IMR-90 (cell line): Measurements from ENCODE around the gene TNNI2. TPM values are rescaled to one million over a fixed set of nuclear protein-coding genes. Genes with fewer than 3 reads are reported as not detected.

Experiments used
- ATAC-seq: fragments of 200-7000 bp; cut with Tn5 transposase; 2 replicates; pipeline ENCODE4 v1.9.1; 2020; ENCODE audit warnings: low read depth, mild to moderate bottlenecking, moderate library complexity
- BruUV-seq: library from RNA; stranded (reverse); fragments of 400-500 nt; replicated peaks from 2 replicates; lab custom pipeline; 2021; lab: Mats Ljungman, UMichigan
- CTCF ChIA-PET: fragments of 300-600 bp; formaldehyde crosslinking; extraction: SDS; loops from one replicate; lab custom pipeline; 2021; ENCODE audit warnings: antibody characterized with exemption; lab: Yijun Ruan, JAX
- POLR2A ChIA-PET: fragments of 300-600 bp; sonication (Branson Sonifier 250); formaldehyde crosslinking; loops from one replicate; lab custom pipeline; 2022; ENCODE audit warnings: antibody characterized with exemption; ENCODE audit not compliant: unreplicated experiment; lab: Charles Lee
- DNase-seq: peaks from one replicate; pipeline ENCODE4 v3.0.0; 2013
- H2AFZ ChIP-seq: replicated peaks from 2 replicates; pipeline ENCODE3; 2013; ENCODE audit warnings: low read length, mild to moderate bottlenecking; ENCODE audit not compliant: poor library complexity
- H2AK5ac ChIP-seq: 2 replicates; pipeline ENCODE4 v1.6.1; 2013; ENCODE audit warnings: low read depth, low read length, inconsistent platforms
- H2AK9ac ChIP-seq: replicated peaks from 2 replicates; pipeline ENCODE3; 2013; ENCODE audit warnings: mild to moderate bottlenecking, low read depth, low read length, moderate library complexity; ENCODE audit not compliant: poor library complexity
- H2BK120ac ChIP-seq: 2 replicates; pipeline ENCODE4 v1.6.1; 2013; ENCODE audit warnings: low read depth, low read length, inconsistent platforms
- H2BK15ac ChIP-seq: 3 replicates; pipeline ENCODE4 v1.6.1; 2013; ENCODE audit warnings: low read depth, low read length, inconsistent platforms
- H2BK20ac ChIP-seq: 2 replicates; pipeline ENCODE4 v1.6.1; 2013; ENCODE audit warnings: low read depth, mild to moderate bottlenecking, inconsistent platforms, low read length, moderate library complexity
- H2BK5ac ChIP-seq: 2 replicates; pipeline ENCODE4 v1.6.1; 2013; ENCODE audit warnings: mild to moderate bottlenecking, low read depth, low read length, inconsistent platforms; ENCODE audit not compliant: poor library complexity, severe bottlenecking
- H3K14ac ChIP-seq: replicated peaks from 2 replicates; pipeline ENCODE4 v1.6.1; 2013; ENCODE audit warnings: low read depth, low read length, inconsistent platforms
- H3K18ac ChIP-seq: 2 replicates; pipeline ENCODE4 v1.6.1; 2013; ENCODE audit warnings: low read depth, low read length, control low read depth
- H3K23ac ChIP-seq: 2 replicates; pipeline ENCODE4 v1.6.1; 2013; ENCODE audit warnings: low read depth, low read length, inconsistent platforms
- H3K27ac ChIP-seq: 2 replicates; pipeline ENCODE4 v1.5.1; 2013; ENCODE audit warnings: mild to moderate bottlenecking, control low read depth, low read length; ENCODE audit not compliant: insufficient read depth
- H3K27me3 ChIP-seq: 2 replicates; pipeline ENCODE4 v1.6.1; 2013; ENCODE audit warnings: low read length; ENCODE audit not compliant: control insufficient read depth, insufficient read depth
- H3K36me3 ChIP-seq: 2 replicates; pipeline ENCODE4 v1.6.1; 2013; ENCODE audit warnings: low read length, mixed read lengths; ENCODE audit not compliant: control insufficient read depth, insufficient read depth
- H3K4ac ChIP-seq: 2 replicates; pipeline ENCODE4 v1.6.1; 2013; ENCODE audit warnings: low read depth, low read length, inconsistent platforms
- H3K4me1 ChIP-seq: 2 replicates; pipeline ENCODE4 v1.6.1; 2013; ENCODE audit warnings: low read length, mixed read lengths; ENCODE audit not compliant: control insufficient read depth, insufficient read depth
- H3K4me2 ChIP-seq: 2 replicates; pipeline ENCODE4 v1.6.1; 2013; ENCODE audit warnings: low read depth, mild to moderate bottlenecking, control low read depth, low read length, moderate library complexity
- H3K4me3 ChIP-seq: 2 replicates; pipeline ENCODE4 v1.5.1; 2013; ENCODE audit warnings: low read depth, mild to moderate bottlenecking, control low read depth, low read length, moderate library complexity; ENCODE audit not compliant: insufficient read depth
- H3K56ac ChIP-seq: 2 replicates; pipeline ENCODE4 v1.6.1; 2013; ENCODE audit warnings: low read length, inconsistent platforms; ENCODE audit not compliant: insufficient read depth; ENCODE audit errors: extremely low read depth
- H3K79me1 ChIP-seq, 2 experiments: 2 replicates each; pipeline ENCODE4 v1.6.1; 2013; ENCODE audit warnings: low read length in 2 of 2, inconsistent platforms in 1 of 2, low read depth in 1 of 2
- H3K9ac ChIP-seq: 2 replicates; pipeline ENCODE4 v1.6.1; 2013; ENCODE audit warnings: low read depth, low read length, control low read depth
- H3K9me1 ChIP-seq: 2 replicates; pipeline ENCODE4 v1.6.1; 2013; ENCODE audit warnings: low read length, inconsistent platforms; ENCODE audit not compliant: insufficient read depth
- H3K9me3 ChIP-seq: 2 replicates; pipeline ENCODE4 v1.6.1; 2013; ENCODE audit warnings: low read length; ENCODE audit not compliant: control insufficient read depth, insufficient read depth
- H4K20me1 ChIP-seq: 2 replicates; pipeline ENCODE4 v1.6.1; 2013; ENCODE audit warnings: low read length, inconsistent platforms; ENCODE audit not compliant: insufficient read depth
- H4K5ac ChIP-seq: 2 replicates; pipeline ENCODE4 v1.6.1; 2013; ENCODE audit warnings: mild to moderate bottlenecking, low read depth, low read length, control low read depth
- H4K8ac ChIP-seq, 2 experiments: 2 replicates each; pipeline ENCODE4 v1.6.1; 2013; ENCODE audit warnings: low read depth in 2 of 2, low read length in 2 of 2, control low read depth in 1 of 2, inconsistent platforms in 1 of 2
- H4K91ac ChIP-seq: 2 replicates; pipeline ENCODE4 v1.6.1; 2013; ENCODE audit warnings: low read depth, low read length, inconsistent platforms; ENCODE audit not compliant: insufficient read depth
- CEBPB ChIP-seq: IDR thresholded peaks from 2 replicates; pipeline ENCODE4 v1.6.1; 2012; ENCODE audit warnings: low read depth, low read length, improper control_type of control experiment
- CHD1 ChIP-seq: IDR thresholded peaks from 2 replicates; pipeline ENCODE4 v1.6.1; 2012; ENCODE audit warnings: low read depth, low read length, improper control_type of control experiment
- FOS ChIP-seq: fragments of 150-350 bp; IDR thresholded peaks from 2 replicates; pipeline ENCODE4 v1.6.1; 2016; ENCODE audit warnings: low read depth, low read length
- MAFK ChIP-seq: IDR thresholded peaks from 2 replicates; pipeline ENCODE4 v1.6.1; 2012; ENCODE audit warnings: low read depth, low read length, improper control_type of control experiment
- MXI1 ChIP-seq: IDR thresholded peaks from 2 replicates; pipeline ENCODE4 v1.6.1; 2012; ENCODE audit warnings: low read depth, mild to moderate bottlenecking, low read length, moderate library complexity, borderline replicate concordance
- RCOR1 ChIP-seq: IDR thresholded peaks from 2 replicates; pipeline ENCODE4 v1.6.1; 2012; ENCODE audit warnings: mild to moderate bottlenecking, low read length, improper control_type of control experiment; ENCODE audit not compliant: insufficient replicate concordance
- RFX5 ChIP-seq: IDR thresholded peaks from 2 replicates; pipeline ENCODE4 v1.8.0; 2012; ENCODE audit warnings: low read depth, mild to moderate bottlenecking, low read length, moderate library complexity
- SMC3 ChIP-seq: fragments of 150-350 bp; IDR thresholded peaks from 2 replicates; pipeline ENCODE4 v1.6.1; 2016; ENCODE audit warnings: low read depth, mild to moderate bottlenecking, antibody characterized with exemption, low read length, moderate library complexity
- WGBS, 2 experiments: methylation state at CpG; one replicate each; pipeline versions ENCODE4 v1.1.5 to v1.1.7; 2013; ENCODE audit warnings: missing lambda C conversion rate in 2 of 2; ENCODE audit not compliant: insufficient read length in 1 of 2; ENCODE audit errors: extremely low coverage in 2 of 2; 5-methylcytosine and 5-hydroxymethylcytosine counted together
- dilution Hi-C: fragments of 300-500 bp; cut with HindIII; formaldehyde crosslinking; loops from one replicate; pipeline ENCODE4 v1.14.3; 2018; ENCODE audit warnings: low sequenced_read_pairs; ENCODE audit not compliant: unreplicated experiment
- in situ Hi-C: fragments of 300-500 bp; cut with MboI; formaldehyde crosslinking; loops from 3 replicates; pipeline ENCODE4 v1.14.3; 2019; ENCODE audit warnings: low sequenced_read_pairs, inconsistent platforms, mixed read lengths
- intact Hi-C: fragments of 100-400 bp; cut with micrococcal nuclease; formaldehyde crosslinking; loops from 2 replicates; pipeline ENCODE4 v1.10.0; 2022
- polyA plus RNA-seq, 3 experiments: library from polyadenylated mRNA; depleted of rRNA; stranded (reverse); fragments of >200 nt; gene quantifications; 2 replicates each; pipeline ENCODE4 v1.2.3, GENCODE V29; 2012; ENCODE audit warnings: low replicate concordance in 1 of 3
- total RNA-seq: library from RNA; depleted of rRNA; stranded (reverse); fragments of >200 nt; gene quantifications from 2 replicates; pipeline ENCODE4 v1.2.3, GENCODE V29; 2012
- TF ChIP-seq, protein P1 (sequence below): conservative IDR thresholded peaks from 2 replicates; pipeline ENCODE4 v1.5.1; 2012; ENCODE audit warnings: mild to moderate bottlenecking, low read depth, low read length, improper control_type of control experiment
- TF ChIP-seq, protein P2 (sequence below): fragments of 150-350 bp; IDR thresholded peaks from 2 replicates; pipeline ENCODE4 v1.6.1; 2017; ENCODE audit warnings: mild to moderate bottlenecking, antibody characterized with exemption, low read length, low read depth

The TNNI2 gene
- total and polyA plus RNA-seq, 2 of the 4 experiments (the other 2 are of a cell fraction): not detected

DNA sequence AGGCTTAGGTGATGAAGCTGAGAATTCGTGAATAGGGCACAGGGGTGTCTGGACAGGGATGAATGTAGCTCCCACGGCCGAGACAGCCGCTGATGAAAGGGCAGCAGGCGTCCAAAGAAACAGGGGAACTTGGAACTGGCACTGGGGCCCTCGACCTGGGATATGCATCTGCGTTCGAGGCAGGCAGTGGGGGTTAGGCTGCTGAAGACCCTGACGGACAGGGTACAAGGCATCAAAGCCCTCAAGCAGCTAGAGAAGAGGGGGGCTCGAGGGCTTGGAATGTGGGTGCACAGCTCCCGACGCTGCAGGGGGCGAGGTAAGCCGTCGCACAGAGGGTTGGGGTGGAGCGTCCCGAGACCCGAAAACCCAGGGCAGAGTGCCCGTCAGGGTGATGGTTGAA, 10.8 kb upstream of the TNNI2 start:
- Histone ChIP-seq H3K27ac (no peak overlapping the region), H3K56ac (no peak overlapping the region), H3K4me1 (peaks cover 15% of the 10 kb centered on the region), H2AK9ac (no peak overlapping the region), H4K91ac (no peak overlapping the region), H3K23ac (no peak overlapping the region), H2BK5ac (no peak overlapping the region), H3K4ac (peak overlapping the region; percentile 18; the same call in 1 of the 2 replicates), H3K27me3 (peaks cover 11% of the 10 kb centered on the region; the same call in 1 of the 2 replicates), H2AFZ (no peak overlapping the region), H4K8ac (no peak overlapping the region), H3K79me1 (no peaks in the 10 kb centered on the region), H3K4me2 (no peak overlapping the region), H2BK15ac (no peak overlapping the region), H3K18ac (no peak overlapping the region), H3K9me3 (no peaks in the 10 kb centered on the region), H4K20me1 (no peaks in the 10 kb centered on the region), H3K9ac (no peak overlapping the region), H3K9me1 (no peaks in the 10 kb centered on the region), H4K5ac (no peak overlapping the region), H3K36me3 (no peaks in the 10 kb centered on the region), H2BK120ac (no peak overlapping the region), H2BK20ac (no peak overlapping the region; the same call in 1 of the 2 replicates), H2AK5ac (0 out of 2 replicates have a peak overlapping the region, but pooled peaks have one; percentile 16), H3K14ac (no peak overlapping the region), H3K4me3 (no peak overlapping the region)
- no TSS peak for BruUV-seq
- WGBS, 2 experiments: 44% methylated on average over 6 of the region's 19 CpGs; no CpG with 5 or more reads in 1 of the 2 experiments
- intact Hi-C loops (loop anchor here (5.0 kb wide), 1 partner anchor 176 kb away; no protein-coding TSS in a partner anchor), dilution Hi-C loops (no loop called here), in situ Hi-C loops (no loop called here)
- ChIA-PET CTCF (interaction anchor here (1.1 to 1.6 kb wide), 2 partner anchors 134 to 176 kb away, joined by 3 to 5 read pairs; no protein-coding TSS in a partner anchor), POLR2A (no interaction called here)
- TF ChIP-seq CEBPB: no peak
- TF ChIP-seq RCOR1: no peak
- TF ChIP-seq MAFK: no peak
- TF ChIP-seq RFX5: no peak
- TF ChIP-seq, protein P1, sequence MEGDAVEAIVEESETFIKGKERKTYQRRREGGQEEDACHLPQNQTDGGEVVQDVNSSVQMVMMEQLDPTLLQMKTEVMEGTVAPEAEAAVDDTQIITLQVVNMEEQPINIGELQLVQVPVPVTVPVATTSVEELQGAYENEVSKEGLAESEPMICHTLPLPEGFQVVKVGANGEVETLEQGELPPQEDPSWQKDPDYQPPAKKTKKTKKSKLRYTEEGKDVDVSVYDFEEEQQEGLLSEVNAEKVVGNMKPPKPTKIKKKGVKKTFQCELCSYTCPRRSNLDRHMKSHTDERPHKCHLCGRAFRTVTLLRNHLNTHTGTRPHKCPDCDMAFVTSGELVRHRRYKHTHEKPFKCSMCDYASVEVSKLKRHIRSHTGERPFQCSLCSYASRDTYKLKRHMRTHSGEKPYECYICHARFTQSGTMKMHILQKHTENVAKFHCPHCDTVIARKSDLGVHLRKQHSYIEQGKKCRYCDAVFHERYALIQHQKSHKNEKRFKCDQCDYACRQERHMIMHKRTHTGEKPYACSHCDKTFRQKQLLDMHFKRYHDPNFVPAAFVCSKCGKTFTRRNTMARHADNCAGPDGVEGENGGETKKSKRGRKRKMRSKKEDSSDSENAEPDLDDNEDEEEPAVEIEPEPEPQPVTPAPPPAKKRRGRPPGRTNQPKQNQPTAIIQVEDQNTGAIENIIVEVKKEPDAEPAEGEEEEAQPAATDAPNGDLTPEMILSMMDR: no peak
- no peak for TF ChIP-seq CHD1
- TF ChIP-seq FOS: no peak
- no peak for TF ChIP-seq MXI1
- no peak for TF ChIP-seq SMC3
- TF ChIP-seq, protein P2, sequence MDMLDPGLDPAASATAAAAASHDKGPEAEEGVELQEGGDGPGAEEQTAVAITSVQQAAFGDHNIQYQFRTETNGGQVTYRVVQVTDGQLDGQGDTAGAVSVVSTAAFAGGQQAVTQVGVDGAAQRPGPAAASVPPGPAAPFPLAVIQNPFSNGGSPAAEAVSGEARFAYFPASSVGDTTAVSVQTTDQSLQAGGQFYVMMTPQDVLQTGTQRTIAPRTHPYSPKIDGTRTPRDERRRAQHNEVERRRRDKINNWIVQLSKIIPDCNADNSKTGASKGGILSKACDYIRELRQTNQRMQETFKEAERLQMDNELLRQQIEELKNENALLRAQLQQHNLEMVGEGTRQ: no peak
- ATAC-seq (no peak), DNase-seq (no peak)
